ENCODE data around the gene ATF7. TPM values are rescaled to one million over a fixed set of nuclear protein-coding genes. Genes with fewer than 3 reads are reported as not detected.
A peak's percentile ranks its signal among the peaks of the same experiment; 100 is the strongest.

ATF7 gene
- total and polyA plus RNA-seq, 2 of the 13 experiments (the other 11 are each of a cell fraction or from before 2014, with no cell fraction given), result 9.6 to 16.2 TPM

DNA sequence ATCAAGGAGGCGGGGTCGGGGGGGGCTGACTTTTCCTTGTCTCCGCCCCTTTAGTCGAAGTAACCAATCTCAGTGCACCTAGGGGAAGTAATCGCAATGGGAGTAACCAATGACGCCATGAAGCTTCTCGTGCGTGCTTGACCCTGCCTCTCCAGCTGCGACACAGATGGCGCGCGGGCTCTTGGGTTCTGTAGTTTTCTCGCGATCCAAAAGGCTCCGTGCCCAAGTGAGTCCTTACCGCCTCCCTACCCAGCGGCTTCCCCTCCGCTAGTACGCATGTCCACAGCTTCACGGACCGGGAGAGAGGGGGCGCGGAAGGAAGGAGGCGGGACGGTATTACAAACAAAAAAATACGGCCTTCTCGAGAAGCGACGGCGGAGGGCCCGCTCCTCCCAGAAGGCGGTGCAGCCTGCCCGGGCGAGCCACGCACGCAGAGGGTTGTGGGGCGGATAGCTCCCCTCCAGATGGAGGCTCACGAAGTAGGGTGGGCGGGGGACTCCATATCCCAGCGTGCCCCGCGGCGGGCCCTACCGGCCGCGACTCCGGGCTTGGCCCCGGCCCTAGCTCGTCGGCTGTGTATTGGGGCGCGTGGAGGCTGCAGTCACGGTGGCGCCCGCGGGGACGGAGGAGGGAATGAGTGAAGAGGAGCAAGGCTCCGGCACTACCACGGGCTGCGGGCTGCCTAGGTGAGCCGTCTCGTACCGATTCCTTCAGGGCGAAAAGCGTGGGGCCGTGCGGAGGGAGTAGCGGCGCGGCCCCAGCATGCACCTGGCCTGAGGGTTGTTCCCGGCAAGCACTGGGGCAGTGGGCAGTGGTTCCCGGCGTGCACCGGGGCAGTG lies 125.2 kb downstream of the ATF7 start, which contains the start of gene TARBP2 (continued):
- TF ChIP-seq, protein P1, sequence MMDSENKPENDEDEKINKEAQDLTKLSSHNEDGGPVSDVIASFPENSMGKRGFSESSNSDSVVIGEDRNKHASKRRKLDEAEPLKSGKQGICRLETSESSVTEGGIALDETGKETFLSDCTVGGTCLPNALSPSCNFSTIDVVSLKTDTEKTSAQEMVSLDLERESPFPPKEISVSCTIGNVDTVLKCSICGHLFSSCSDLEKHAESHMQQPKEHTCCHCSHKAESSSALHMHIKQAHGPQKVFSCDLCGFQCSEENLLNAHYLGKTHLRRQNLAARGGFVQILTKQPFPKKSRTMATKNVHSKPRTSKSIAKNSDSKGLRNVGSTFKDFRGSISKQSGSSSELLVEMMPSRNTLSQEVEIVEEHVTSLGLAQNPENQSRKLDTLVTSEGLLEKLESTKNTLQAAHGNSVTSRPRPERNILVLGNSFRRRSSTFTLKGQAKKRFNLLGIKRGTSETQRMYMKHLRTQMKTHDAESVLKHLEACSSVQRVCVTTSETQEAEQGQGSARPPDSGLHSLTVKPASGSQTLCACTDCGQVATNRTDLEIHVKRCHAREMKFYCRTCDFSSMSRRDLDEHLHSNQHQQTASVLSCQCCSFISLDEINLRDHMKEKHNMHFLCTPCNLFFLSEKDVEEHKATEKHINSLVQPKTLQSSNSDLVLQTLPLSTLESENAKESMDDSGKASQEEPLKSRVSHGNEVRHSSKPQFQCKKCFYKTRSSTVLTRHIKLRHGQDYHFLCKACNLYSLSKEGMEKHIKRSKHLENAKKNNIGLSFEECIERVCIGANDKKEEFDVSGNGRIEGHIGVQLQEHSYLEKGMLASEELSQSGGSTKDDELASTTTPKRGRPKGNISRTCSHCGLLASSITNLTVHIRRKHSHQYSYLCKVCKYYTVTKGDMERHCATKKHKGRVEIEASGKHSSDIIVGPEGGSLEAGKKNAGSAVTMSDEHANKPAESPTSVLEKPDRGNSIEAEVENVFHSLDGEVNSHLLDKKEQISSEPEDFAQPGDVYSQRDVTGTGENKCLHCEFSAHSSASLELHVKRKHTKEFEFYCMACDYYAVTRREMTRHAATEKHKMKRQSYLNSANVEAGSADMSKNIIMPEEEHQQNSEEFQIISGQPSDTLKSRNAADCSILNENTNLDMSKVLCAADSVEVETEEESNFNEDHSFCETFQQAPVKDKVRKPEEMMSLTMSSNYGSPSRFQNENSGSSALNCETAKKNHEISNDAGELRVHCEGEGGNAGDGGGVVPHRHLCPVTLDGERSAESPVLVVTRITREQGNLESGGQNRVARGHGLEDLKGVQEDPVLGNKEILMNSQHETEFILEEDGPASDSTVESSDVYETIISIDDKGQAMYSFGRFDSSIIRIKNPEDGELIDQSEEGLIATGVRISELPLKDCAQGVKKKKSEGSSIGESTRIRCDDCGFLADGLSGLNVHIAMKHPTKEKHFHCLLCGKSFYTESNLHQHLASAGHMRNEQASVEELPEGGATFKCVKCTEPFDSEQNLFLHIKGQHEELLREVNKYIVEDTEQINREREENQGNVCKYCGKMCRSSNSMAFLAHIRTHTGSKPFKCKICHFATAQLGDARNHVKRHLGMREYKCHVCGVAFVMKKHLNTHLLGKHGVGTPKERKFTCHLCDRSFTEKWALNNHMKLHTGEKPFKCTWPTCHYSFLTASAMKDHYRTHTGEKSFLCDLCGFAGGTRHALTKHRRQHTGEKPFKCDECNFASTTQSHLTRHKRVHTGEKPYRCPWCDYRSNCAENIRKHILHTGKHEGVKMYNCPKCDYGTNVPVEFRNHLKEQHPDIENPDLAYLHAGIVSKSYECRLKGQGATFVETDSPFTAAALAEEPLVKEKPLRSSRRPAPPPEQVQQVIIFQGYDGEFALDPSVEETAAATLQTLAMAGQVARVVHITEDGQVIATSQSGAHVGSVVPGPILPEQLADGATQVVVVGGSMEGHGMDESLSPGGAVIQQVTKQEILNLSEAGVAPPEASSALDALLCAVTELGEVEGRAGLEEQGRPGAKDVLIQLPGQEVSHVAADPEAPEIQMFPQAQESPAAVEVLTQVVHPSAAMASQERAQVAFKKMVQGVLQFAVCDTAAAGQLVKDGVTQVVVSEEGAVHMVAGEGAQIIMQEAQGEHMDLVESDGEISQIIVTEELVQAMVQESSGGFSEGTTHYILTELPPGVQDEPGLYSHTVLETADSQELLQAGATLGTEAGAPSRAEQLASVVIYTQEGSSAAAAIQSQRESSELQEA (CRISPR knock-in tag; IDR thresholded peaks at IDR 0.05; ENCODE audit: not compliant biosample characterization), result peak; percentile 53
- no peak for TF ChIP-seq ZNF296 (CRISPR knock-in tag; conservative IDR thresholded peaks at IDR 0.05)
- no peak for TF ChIP-seq RAD51 (IDR thresholded peaks at IDR 0.05; ENCODE audit: borderline replicate concordance)
- TF ChIP-seq HNRNPLL (IDR thresholded peaks at IDR 0.05; ENCODE audit: low read depth, low read length, poor library complexity, severe bottlenecking), result no peak
- TF ChIP-seq, protein P2, sequence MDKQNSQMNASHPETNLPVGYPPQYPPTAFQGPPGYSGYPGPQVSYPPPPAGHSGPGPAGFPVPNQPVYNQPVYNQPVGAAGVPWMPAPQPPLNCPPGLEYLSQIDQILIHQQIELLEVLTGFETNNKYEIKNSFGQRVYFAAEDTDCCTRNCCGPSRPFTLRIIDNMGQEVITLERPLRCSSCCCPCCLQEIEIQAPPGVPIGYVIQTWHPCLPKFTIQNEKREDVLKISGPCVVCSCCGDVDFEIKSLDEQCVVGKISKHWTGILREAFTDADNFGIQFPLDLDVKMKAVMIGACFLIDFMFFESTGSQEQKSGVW (CRISPR knock-in tag; IDR thresholded peaks at IDR 0.05; ENCODE audit: borderline replicate concordance), result no peak
- TF ChIP-seq ZNF75D (CRISPR knock-in tag; IDR thresholded peaks at IDR 0.05; ENCODE audit: borderline replicate concordance), result no peak
- no peak for TF ChIP-seq ZNF644 (CRISPR knock-in tag; IDR thresholded peaks at IDR 0.05; ENCODE audit: low read depth)
- TF ChIP-seq ZNF326 (CRISPR knock-in tag; IDR thresholded peaks at IDR 0.05; ENCODE audit: borderline replicate concordance), result no peak
- TF ChIP-seq REXO4 (CRISPR knock-in tag; IDR thresholded peaks at IDR 0.05; ENCODE audit: borderline replicate concordance), result no peak
- peak; percentile 91 for TF ChIP-seq TFAP4 (IDR thresholded peaks at IDR 0.05; ENCODE audit: borderline replicate concordance, low read depth)
- TF ChIP-seq ZNF597 (CRISPR knock-in tag; IDR thresholded peaks at IDR 0.05), result peak; percentile 95; the same call in 1 of the 2 replicates
- 0 out of 2 replicates have a peak, but pooled peaks have one; percentile 69 for TF ChIP-seq ZNF777 (CRISPR knock-in tag; IDR thresholded peaks at IDR 0.05)
- TF ChIP-seq PAX8 (CRISPR knock-in tag; IDR thresholded peaks at IDR 0.05; ENCODE audit: borderline replicate concordance), result no peak
- TF ChIP-seq ZNF562 (CRISPR knock-in tag; IDR thresholded peaks at IDR 0.05; ENCODE audit: borderline replicate concordance), result no peak
- TF ChIP-seq ZNF329 (CRISPR knock-in tag; IDR thresholded peaks at IDR 0.05; ENCODE audit: low read depth), result peak; percentile 88
- peak; percentile 47 for TF ChIP-seq MEIS2 (CRISPR knock-in tag; IDR thresholded peaks at IDR 0.05)
- no peak for TF ChIP-seq ATRX (CRISPR knock-in tag; IDR thresholded peaks at IDR 0.05; ENCODE audit: borderline replicate concordance)
- no peak for TF ChIP-seq RBM22 (optimal IDR thresholded peaks at IDR 0.05; ENCODE audit: low read length)

All from HepG2 (cell line).